Amygdala (tissue), 56 donors: Measurements from ENCODE around the gene GYPA.
A peak's percentile ranks its signal among the peaks of the same experiment; 100 is the strongest.
"Not testable (repeated sequence)": the region's sequence is repeated elsewhere in the genome, so short reads cannot be mapped to it uniquely, and the experiment has no call there.

Source experiments
- DNase-seq, 56 donors: peaks; one replicate each; lab custom pipeline; 2025; lab: John Stamatoyannopoulos, UW

GYPA gene

DNA sequence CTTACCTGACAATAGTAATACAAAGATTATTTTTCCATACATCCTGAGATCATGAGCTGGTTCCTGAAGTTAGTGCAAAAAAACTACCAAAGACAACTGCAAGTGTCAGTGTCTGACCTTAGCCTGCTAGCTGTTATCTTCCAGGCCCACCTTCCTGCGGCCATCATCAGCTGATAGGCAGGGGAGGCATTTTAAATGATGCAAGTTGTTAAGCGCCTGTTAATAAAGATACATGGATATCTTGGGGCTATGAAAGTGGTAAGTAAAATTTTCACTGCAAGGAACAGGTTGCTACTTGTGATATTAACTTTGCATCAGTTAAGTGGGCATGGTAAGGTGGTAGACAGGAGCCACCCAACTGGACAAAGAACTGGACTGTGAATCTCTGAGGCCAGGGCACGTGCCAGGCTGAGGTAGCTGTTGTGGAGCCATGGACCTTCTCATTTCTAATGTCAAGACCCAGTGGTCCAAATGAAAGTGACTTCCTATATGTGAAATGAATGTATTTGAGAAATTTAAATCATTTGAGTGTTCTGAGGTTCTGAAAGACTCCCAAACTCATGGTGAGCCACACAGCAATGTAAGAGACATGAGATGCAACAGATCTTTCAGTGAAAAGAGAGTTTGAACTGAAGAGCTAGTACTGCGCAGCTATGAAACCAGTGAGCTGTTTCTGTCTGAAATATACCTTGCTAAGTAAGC, at the start of gene GYPA:
Gene GYPA, minus strand, starts transcription at position 125 of the 702 bp plus-strand sequence. Its CDS starts 83 bp downstream, at position 42.
- not testable (repeated sequence) for DNase-seq

- no peak for DNase-seq
Measured at GRCh38 chr4:144190009-144190408, 49.5 kb upstream of the GYPA start.

GRCh38 chr4:144189121-144189520, 48.6 kb upstream of the GYPA start:
- DNase-seq, result no peak

DNA sequence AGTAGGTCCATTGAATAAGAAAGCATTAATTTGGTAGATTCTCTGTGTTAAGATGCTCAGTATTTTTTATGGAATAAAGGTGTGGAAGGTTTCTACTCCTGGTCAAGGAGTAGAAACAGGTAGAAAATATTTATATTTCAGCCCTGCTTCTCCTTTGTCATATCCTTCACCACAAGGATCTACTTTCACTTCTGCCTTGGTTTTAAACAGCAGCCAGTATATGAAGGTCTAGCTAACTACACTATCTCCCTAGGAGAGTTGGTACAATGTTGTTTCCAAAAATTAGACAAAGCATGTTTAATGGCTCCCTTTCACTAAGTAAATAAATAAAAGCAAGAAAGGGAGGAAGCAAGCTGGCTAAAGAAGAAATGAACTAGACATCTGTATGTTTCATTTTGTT, 44.6 kb upstream of the GYPA start:
- DNase-seq, result no peak

GRCh38 chr4:144183165-144183564, 42.6 kb upstream of the GYPA start:
- no peak for DNase-seq

DNA sequence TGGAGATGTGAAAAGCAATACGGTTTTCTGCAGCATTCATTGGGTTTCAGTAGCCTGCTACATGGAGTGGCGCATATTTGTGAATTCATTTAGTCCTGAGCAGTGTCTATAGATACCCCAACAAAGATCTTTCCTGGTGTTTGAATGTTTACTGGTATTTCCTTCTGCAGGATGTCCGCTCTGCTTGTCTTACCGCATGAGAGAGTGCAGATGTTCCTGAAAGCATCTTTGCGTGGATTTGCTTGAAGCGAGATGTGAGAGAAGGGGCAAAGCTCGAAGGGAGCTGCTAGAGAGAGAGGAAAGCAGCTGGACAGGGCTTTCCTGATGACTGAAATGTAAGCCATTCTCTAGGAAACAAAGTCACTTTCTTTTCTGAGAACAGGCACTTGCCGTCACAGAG, 40.9 kb upstream of the GYPA start:
- no peak for DNase-seq

DNA sequence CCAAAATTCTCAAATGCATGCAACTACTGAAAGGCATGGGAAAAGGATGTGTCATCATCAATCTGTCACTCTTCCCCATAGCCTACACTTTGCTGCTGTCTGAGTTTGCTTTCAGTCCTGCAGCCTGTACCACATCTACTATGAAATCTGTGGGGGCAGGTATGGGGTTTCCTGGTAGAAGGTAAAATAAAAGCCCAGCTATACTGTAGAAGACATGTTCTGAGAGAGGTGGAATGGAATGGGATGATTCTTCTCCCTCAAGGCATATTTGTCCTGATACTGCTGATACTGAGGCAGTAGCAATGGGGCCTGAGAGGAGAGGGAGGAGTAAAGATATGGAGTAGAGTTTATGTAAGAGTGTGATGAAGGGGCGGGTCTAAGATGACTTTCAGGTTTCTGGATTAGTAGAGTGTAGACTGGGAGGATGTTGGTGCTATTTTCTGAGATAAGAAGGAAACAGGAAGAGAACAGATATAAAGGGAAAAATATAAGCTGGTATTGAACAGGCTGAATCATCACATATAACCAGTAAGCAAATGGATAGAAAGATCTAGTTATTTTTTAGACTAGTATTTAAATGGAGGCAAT, 38.7 kb upstream of the GYPA start:
- no peak for DNase-seq

- no peak for DNase-seq
Measured at GRCh38 chr4:144178414-144178813, 37.9 kb upstream of the GYPA start.

- no peak for DNase-seq
Measured at GRCh38 chr4:144176476-144176875, 36.0 kb upstream of the GYPA start.

DNA sequence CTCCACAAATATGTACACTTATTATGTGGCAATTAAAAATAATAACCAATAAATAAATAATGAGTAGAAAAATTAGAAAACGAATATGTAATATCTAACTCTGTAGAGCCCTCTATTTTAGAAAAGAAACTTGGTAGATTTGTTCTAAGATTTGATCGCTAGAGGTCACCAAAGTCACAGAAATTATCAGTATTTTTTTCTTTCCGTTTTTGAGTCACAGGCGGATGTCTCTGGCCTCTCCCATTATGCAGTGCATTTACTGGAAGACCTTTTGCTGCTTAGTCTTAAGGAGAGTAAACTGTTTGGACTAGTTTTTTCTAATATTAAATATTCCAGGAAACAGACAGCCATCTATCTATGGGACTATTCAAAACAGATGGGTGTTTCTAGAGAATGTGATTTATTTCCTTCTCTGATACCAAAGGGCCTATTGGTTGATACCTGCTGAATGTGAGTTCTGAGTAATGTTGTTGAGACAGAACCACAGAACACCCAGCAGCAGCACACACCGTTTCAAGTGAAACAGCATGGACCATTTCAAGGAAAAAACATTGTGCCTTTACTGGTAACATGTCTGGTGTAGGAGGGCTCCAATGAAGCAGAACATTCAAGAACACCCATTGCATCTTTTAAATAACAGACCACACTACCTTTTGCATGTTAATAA, 34.0 kb upstream of the GYPA start:
- peak in 3 of 56 donors; percentile 3 to 58 (median 12) for DNase-seq

DNA sequence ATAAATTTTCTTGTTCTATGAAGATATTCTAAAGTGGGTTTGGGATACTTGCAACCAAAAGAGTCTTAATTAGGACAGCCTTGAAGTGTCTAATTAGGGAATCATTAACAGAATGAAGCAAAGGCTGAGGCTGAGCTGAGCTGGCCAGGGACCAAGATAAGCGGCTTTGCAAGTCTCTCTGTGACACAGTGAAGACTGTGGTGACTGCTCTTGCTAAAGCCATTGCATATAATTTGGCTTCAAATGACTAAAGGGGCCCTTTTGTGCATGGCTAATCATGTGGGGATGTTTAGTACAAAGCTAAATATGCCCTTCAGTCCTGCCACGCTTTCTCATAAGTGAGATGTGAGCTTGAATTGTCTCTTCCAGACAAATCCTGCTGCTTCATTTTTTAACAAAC, 31.2 kb upstream of the GYPA start:
- DNase-seq, result peak in 1 of 56 donors; percentile 6

DNA sequence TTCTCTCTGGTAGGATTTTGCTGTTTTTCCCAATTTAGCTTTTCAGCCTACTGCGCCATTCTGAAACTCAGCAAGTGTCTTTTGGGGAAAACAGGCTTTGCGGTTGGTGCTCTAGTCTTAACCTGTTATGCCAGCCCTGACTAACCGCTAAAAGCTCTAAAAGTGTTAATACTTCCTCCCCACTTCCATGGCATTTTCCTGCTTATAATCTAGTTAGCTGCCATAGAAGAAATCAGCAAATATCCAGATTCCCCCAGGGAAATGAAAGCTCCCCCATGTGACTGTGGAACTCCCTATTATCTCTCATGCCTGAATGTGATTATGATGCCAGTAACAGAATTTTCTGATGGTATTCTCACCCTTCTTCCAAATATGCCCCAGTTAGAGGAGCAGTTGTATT, 28.7 kb upstream of the GYPA start:
- no peak for DNase-seq

- no peak for DNase-seq
Measured at GRCh38 chr4:144154044-144154443, 13.5 kb upstream of the GYPA start.

DNA sequence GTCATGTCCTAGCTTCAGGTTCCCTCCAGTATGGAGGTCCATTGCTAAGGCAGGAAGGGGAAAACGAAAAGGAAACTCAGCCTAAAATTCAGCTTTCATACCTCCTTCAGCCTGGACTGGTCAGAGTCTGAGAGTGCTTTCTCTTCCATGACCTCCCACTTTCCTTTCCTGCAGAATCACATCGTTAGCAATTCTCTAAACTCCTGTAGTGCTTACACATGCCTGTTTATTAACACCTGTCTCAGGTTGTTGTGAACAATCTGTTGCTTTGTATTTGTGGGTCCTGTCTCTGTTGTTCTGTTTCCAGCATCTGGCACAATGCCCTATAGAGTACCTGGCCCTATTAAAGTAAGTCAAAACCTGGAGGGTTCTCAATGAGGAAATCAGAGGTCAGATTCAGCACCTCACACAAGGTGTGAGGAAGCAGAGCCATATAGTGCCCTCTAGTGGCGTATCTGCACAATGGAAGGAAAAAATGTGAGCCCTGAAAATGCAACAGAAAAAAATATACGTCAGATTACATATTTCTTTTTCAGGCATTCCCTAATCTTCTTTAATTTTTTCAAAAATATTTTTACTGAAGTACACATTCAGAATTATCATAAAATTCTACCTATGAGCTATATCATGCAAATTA, 2.3 kb upstream of the GYPA start:
- DNase-seq, result not testable (repeated sequence)

DNA sequence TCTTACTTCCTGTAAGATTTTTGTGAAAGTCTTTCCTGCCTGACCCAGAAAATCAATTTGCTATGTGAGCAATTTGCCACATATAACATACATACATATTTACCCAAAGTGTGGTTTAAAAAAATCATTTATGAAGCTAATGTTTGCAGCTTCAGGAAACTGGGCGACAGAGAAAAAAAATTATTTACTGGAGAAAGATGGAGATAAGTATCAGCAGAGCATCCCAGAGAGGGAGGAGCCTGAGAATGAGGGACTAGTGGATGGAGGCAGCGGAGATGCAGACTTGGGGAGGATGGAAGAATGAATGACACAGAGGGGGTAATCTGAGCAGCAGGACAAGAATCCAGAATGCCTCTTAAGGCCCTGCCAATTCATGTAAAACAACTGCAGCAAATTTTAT, 975 bp upstream of the GYPA start:
- no peak for DNase-seq

- not testable (repeated sequence) for DNase-seq
Measured at GRCh38 chr4:144139991-144140390, 527 bp downstream of the GYPA start.

- DNase-seq, result not testable (repeated sequence)
Measured at GRCh38 chr4:144139547-144139946, 971 bp downstream of the GYPA start.

DNA sequence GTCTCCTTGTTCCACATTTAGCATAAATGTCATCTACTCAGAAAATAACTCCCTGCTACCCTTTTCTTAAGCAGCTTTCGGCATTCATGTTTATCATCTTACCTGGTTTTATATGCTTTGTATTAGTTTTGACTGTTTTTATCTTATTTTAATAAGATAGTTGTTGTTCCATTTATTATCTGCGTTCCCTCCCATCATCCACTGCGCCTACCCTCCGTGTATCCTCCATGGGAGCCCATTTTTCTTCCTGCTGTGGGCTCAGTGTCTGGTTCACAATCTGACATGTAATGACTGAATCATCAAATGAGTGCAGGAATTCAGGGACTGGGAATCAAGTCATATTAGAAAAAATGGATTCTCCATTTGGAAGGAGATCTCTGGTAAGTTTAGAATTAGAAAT, 2.3 kb downstream of the GYPA start:
- DNase-seq, result not testable (repeated sequence)

DNA sequence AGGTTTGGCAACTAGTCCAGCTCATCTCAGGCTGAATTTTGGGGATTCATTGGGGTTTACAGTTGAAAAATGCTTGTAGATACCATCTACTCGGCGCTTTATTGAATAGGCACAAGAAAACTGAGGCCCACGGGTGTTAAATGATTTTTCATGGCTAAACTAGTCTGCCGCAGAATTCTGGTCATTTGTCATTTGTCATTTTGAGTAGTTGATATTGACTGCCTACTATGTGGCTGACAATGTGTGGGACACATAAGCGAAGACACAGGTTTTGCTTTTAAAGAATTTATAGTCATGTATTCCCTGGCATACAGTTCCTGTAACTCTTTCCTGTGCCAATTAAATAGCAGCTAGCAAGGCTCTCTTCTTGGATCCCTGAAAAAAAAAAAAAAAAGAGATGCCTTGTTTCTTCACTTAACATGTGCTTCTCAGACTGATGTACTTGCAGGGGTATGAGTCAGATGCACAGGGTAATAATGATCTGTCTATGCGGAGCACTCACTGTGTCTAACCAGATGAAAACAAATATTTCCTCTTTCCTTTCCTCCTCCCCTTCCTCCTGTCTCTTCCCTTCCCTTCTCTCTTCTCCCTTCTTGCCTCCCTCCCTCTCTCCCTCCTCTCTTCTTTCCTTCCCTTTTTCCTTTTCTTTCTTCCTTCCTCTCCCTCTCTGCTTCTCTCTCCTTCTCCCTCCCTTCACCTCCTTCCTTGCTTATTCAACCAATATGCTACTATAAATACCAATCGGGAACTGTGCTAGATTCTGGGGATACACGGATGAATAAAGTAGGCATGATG, 3.2 kb downstream of the GYPA start:
- not testable (repeated sequence) for DNase-seq

DNA sequence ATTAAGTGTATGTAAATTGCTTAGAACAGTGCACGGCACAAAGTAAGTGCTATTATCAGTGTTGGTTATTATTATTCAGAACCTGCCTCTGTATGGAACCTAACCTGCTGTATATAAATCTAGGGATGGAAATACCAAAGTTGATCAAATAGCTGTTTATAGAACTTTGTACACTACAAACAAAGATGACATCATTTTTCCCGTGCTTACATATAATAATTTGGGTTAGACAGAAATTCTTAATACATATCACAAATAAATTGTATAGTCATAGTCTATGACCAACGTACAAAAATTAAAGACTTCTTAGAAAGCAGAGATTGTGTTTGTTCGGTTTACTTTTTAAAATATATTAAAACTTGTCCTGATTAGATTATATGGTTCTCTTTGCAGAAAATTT, 4.3 kb downstream of the GYPA start:
- not testable (repeated sequence) for DNase-seq
